Stimulated activated CD4-positive, alpha-beta T cell treated with anti-CD3 and anti-CD28 coated beads, Interleukin-1b, Interleukin-23, amount 100 ng/mL, for 24 hours (primary cell): Measurements from ENCODE around the gene CYTH2.

Source experiments
- DNase-seq, 4 experiments: peaks; one replicate each; pipeline ENCODE4 v3.0.0-alpha.2; 2020; ENCODE audit warnings: low read depth in 4 of 4, low spot score in 1 of 4

CYTH2 gene

GRCh38 chr19:48469289-48469881 lies at the start of gene CYTH2:
Gene CYTH2, plus strand, starts transcription at chr19:48469369. Its CDS starts 139 bp downstream, at chr19:48469508.
- peak; percentile 45 to 75 (median 54) for DNase-seq

- DNase-seq: no peak
These were observed 47.6 kb upstream of the CYTH2 start for GRCh38 chr19:48421548-48421947.

- no peak for DNase-seq
These were observed 44.4 kb upstream of the CYTH2 start for GRCh38 chr19:48424694-48425219.

- no peak for DNase-seq
These were observed 40.5 kb upstream of the CYTH2 start for GRCh38 chr19:48428670-48429069.

- DNase-seq: no peak
These were observed 35.8 kb upstream of the CYTH2 start for GRCh38 chr19:48433337-48433736.

GRCh38 chr19:48436586-48436985 lies 32.6 kb upstream of the CYTH2 start:
- DNase-seq: no peak

- DNase-seq: no peak
These were observed 27.7 kb upstream of the CYTH2 start for GRCh38 chr19:48441360-48442050.

GRCh38 chr19:48442116-48443035 lies 26.8 kb upstream of the CYTH2 start:
- no peak for DNase-seq

- DNase-seq: no peak
These were observed 25.9 kb upstream of the CYTH2 start for GRCh38 chr19:48443256-48443655.

- no peak for DNase-seq
These were observed 25.4 kb upstream of the CYTH2 start for GRCh38 chr19:48443731-48444128.

GRCh38 chr19:48444129-48444935 lies 24.8 kb upstream of the CYTH2 start:
- DNase-seq: no peak

GRCh38 chr19:48444936-48445200 lies 24.3 kb upstream of the CYTH2 start:
- no peak for DNase-seq

GRCh38 chr19:48445256-48445605 lies 23.9 kb upstream of the CYTH2 start:
- DNase-seq: no peak

GRCh38 chr19:48445606-48446481 lies 23.3 kb upstream of the CYTH2 start, which contains the start of gene GRWD1:
Gene GRWD1, plus strand, starts transcription at chr19:48445983. Its CDS starts 23 bp downstream, at chr19:48446006.
- peak; percentile 75 to 90 (median 86) for DNase-seq

- DNase-seq: no peak
These were observed 22.6 kb upstream of the CYTH2 start for GRCh38 chr19:48446579-48446978.

- no peak for DNase-seq
These were observed 20.6 kb upstream of the CYTH2 start for GRCh38 chr19:48448563-48448962.

GRCh38 chr19:48450441-48450840 lies 18.7 kb upstream of the CYTH2 start:
- DNase-seq: no peak

- DNase-seq: no peak
These were observed 18.3 kb upstream of the CYTH2 start for GRCh38 chr19:48450863-48451262.

- no peak for DNase-seq
These were observed 17.5 kb upstream of the CYTH2 start for GRCh38 chr19:48451624-48452023.
